ENCODE data around the gene CEMIP.

The CEMIP gene

DNA sequence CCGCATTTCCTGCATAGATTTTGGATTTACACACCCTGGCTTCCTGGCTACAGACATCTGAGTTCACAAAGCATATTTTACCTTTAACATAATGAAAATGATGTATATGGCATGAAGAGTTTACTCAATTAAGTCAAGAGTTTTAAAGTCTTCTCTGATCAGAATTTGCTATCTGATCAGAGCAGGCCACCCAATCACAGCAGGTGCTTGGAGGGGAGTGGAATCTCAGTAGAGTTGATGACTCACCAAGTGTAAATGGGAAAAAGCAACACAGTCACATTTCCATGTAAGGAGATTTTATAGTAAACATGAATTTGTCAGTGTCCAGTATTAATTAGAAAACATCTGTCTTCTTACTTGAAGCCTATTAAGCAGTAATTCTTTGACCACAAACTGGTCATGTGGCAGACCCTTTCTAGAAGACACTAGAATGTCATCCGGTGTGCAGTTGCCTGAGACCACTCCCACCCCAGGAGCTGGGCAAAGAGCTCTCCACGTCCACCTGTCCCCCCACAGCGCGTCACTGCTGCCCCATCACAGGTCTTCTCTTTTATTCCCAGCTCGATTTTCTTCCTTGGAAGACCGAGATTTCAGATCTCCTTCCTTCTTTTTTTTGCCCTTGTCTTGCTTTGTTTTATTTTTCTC is 199.6 kb downstream of the CEMIP start:
- no peak for DNase-seq

DNA sequence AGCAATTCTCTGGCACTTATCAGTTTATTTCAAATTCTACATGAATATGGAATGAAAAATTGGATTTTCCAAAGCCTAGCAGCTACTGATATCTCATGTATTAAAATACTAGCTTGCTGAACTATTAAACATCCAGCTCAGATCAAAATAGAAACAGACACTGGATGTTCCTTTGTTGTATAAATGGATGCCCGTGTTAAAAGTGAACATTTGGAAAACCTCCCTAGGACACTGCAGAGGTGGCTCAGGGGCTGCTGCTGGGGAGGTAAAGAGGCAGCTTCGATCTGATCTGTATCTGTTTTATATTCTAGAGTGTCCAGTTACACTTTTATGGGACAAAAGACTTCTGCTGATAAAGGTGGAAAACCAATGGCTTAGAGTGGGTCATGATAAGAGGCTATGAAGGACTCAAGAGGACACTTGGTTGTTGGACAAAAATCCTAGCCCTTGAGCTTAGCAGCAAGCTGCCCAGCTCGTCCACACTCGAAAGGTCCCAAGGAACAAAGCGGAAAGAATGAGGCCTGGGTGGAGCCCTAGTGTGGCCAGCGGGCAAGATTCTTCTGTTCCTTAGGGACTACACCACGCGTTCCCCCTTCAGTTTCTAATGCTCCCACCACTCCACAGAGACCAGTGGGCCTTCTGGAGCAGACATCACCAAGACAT is 200.5 kb downstream of the CEMIP start:
- DNase-seq: no peak

DNA sequence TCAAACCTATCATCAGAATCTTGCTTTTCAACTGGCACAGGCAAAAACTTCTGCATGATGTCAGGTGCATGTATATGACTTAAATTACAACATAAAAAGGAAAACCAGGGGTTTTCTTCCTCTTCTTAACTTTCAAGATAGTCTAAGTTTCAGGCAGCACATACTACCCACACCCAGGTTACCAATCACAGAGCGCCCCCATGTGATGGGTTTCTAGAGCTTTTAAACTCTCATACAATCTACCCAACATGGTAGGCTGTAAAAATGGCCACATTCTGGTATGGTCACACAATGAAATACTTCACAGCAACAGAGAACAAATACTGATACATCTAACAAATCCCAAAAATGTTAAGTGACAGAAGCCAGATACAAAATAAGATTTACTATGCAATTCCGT is 203.0 kb downstream of the CEMIP start:
- DNase-seq: no peak

- DNase-seq: no peak
Measured at GRCh38 chr15:80982839-80983238, 203.7 kb downstream of the CEMIP start.

DNA sequence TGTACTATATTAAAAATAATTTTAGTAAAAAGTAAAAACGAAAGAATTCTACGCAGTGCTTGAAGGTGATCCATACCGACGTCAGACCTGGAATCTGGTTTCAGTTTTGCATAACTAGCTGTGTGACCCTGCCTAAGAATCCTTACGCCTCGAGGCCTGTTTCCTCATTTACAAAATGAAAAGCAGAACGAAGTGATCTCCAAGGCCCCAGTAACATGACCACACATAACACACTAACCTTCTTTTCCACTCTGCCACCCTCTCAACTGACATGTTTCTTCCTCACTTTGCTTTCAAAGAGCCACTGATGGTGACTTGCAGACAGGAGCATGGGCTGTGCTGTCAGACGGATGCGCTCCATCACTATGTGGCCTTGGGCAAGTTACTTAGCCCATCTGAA is 205.7 kb downstream of the CEMIP start:
- DNase-seq: peak in 1 of 51 donors; percentile 12

GRCh38 chr15:80985981-80986380 is 206.8 kb downstream of the CEMIP start:
- no peak for DNase-seq

DNA sequence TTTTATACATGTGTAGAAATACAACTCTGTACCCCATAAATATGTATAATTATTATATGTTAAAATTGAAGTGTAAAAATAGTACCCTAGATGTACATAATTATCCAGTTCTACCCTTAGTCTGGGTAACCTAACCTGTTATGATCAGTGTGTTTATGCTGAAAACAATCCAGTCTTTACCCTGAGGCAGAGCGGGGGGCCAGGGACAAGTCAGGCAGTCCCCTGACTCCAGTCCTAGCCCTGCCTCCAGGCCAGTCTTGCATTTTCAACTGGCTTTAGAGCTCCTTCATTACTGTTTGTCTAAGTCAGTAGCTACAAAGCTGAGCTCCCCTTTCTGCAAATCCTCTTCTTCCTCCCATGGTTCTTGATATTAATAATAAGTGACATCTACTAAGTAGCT is 207.3 kb downstream of the CEMIP start:
- DNase-seq: no peak

- DNase-seq: no peak
Measured at GRCh38 chr15:80988148-80988796, 209.1 kb downstream of the CEMIP start.

DNA sequence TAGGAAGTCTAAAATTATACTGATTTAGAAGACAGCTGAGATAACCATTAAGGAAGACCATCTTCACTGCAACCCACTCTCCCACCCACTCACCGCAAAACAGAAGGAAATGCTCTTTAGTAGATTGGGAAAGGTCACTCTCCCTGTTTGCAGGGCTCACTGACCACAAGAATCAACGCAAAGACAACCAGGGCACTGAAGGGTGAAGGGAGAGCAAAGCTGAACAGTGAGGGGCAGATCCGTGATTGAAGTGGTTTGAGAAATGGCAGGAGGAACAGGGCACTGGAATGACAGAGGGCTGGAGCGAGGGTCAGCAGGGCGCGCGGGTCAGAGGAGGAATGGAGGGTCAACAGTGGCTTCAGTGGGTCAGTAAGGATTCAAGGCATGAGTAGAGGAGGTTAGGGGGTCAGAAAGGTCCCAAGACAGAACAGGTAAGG is 209.9 kb downstream of the CEMIP start:
- no peak for DNase-seq

DNA sequence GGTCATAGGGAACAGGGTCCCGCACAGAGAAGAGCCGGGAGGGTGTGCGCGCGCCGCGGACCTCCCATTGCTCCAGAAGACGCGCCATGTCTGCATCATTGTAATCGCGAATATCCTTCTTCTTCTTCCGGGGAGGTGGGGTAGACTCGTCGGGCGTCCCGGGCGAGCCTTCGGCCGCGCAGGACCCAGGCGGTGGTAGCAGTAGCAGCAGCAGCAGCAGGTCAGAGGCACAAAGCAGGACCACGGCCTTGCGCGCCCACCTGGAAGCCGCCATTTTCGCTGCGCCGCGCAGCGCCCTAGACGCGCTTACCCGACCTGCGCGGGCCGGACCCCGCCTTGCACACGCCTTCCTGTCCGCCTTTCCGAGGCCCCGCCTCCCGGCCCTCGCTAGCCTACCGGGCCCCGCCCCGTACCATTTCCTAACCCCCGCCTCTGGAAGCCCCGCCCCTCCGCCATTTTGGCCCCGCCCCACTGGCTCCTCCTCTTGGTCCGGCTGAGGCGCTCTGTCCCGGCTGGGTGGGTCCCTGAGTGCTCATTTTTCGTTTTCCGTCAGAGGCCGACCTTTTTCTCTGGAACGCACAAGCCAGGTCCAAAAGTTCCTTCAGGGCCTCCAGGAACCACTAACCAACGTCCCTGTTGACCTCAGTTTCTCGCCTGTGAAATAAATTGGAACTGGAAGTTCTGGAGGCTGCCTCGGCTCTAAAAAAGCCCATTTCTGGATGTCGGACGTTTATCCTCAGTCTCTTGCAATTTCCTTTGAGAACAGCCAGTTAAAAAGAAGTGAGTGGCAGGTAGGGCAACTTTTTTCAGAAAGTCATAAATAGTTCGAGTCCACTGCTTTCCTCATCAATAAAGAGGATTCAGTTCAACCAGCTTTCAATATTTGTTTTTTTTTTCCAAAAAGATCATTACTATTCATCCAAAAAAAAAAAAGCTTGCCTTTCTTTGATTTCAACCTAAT is 210.6 kb downstream of the CEMIP start, which contains the start of gene MESD:
MESD (minus strand) TSS at position 302 of the 961 bp plus-strand sequence; CDS start at position 274, 28 bp downstream.
- peak; percentile 71 to 99 (median 94) for DNase-seq

DNA sequence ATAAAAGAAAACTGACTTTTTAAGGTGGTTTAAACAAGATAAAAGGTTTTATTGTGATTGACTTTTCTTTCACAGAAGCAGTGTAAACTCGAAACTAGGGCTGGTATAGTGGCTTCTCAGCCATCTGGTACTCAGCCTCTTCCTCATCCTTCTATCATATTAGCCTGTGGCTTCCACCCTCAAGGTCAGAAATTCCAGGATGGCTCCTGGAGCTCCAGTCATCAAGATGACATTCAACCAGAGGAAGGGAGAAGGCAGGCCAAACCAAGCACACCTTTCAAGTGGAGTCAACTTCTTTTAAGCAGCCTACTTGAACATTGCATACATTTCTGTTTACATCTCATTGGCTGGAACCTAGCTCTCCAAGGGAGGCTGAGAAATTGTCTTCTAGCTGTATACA is 211.8 kb downstream of the CEMIP start:
- DNase-seq: no peak

GRCh38 chr15:80991421-80991820 is 212.3 kb downstream of the CEMIP start:
- DNase-seq: peak in 20 of 51 donors; percentile 13 to 67 (median 48)

GRCh38 chr15:80992006-80992405 is 212.8 kb downstream of the CEMIP start:
- peak in 1 of 51 donors; percentile 11 for DNase-seq

DNA sequence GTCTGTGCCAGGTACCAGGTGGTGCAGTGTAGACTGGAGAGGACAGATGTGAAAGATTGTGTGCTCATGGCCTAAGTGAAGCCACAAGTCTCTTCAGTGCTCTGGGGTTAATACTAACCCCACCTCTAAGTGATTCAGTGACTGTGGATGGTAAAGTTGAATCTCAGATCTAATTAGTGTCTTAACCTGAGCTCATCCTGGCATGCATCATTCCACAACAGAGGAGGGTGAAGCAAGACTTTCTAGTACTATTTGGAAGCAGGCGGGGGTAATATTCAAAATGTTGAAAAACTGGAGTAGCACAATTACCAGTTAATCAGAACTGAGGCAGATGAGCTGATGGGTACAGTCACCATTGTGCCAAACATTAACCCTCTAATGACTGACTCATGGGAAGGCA is 213.3 kb downstream of the CEMIP start:
- DNase-seq: no peak

- DNase-seq: no peak
Measured at GRCh38 chr15:80996247-80996646, 217.1 kb downstream of the CEMIP start.

- DNase-seq: no peak
Measured at GRCh38 chr15:80997692-80998091, 218.5 kb downstream of the CEMIP start.

GRCh38 chr15:80998251-80998650 is 219.1 kb downstream of the CEMIP start:
- no peak for DNase-seq

- no peak for DNase-seq
Measured at GRCh38 chr15:80999623-81000036, 220.5 kb downstream of the CEMIP start.

- DNase-seq: peak in 6 of 51 donors; percentile 32 to 66 (median 49)
Measured at GRCh38 chr15:81000144-81000623, 221.0 kb downstream of the CEMIP start.

GRCh38 chr15:81000624-81001151 is 221.5 kb downstream of the CEMIP start, which contains the start of gene TLNRD1:
TLNRD1 (plus strand) TSS chr15:81000923; CDS start chr15:81002272, 1,349 bp downstream.
- peak in 49 of 51 donors; percentile 39 to 82 (median 69) for DNase-seq
